HepG2 (cell line): ENCODE measurements around the gene GSC2. TPM values are rescaled to one million over a fixed set of nuclear protein-coding genes. Genes with fewer than 3 reads are reported as not detected.

Experiments used
- ATAC-seq: fragments of 200-7000 bp; cut with Tn5 transposase; 3 replicates; pipeline ENCODE4 v1.9.1; 2020; ENCODE audit warnings: mild to moderate bottlenecking, moderate library complexity
- Bru-seq: library from RNA; stranded (reverse); fragments of 400-500 nt; gene quantifications from one replicate; lab custom pipeline; 2021; lab: Mats Ljungman, UMichigan
- BruChase-seq, 2 experiments: library from RNA; stranded (reverse); fragments of 400-500 nt; gene quantifications; one replicate each; lab custom pipeline; 2021; lab: Mats Ljungman, UMichigan
- BruUV-seq: library from RNA; stranded (reverse); fragments of 400-500 nt; replicated peaks from 2 replicates; lab custom pipeline; 2021; lab: Mats Ljungman, UMichigan
- CTCF ChIA-PET: fragments of 300-600 bp; formaldehyde crosslinking; extraction: SDS; loops from one replicate; lab custom pipeline; 2021; ENCODE audit warnings: low total read pairs, inconsistent platforms, low intra/inter-chr PET ratio; lab: Yijun Ruan, JAX
- POLR2A ChIA-PET: fragments of 350-600 bp; sonication (Branson Sonifier 250); formaldehyde crosslinking; loops from one replicate; lab custom pipeline; 2020; ENCODE audit warnings: antibody characterized with exemption, inconsistent platforms; lab: Yijun Ruan, JAX
- DNase-seq: peaks from one replicate; pipeline ENCODE4 v3.0.0-alpha.2; 2015; ENCODE audit warnings: low spot score
- FAIRE-seq: peaks from 3 replicates; lab custom pipeline; 2011; peaks lifted over from hg19 to GRCh38; lab: Jason Lieb, UNC
- H2AFZ ChIP-seq: one replicate; pipeline ENCODE4 v1.6.1; 2011; ENCODE audit warnings: low read length, inconsistent platforms
- H3K27ac ChIP-seq: fragments of 300-600 bp; 3 replicates; pipeline ENCODE4 v1.8.0; 2011; ENCODE audit warnings: mixed run types, mild to moderate bottlenecking, mixed read lengths, low read length, inconsistent platforms; ENCODE audit not compliant: insufficient read depth; ENCODE audit errors: extremely low read length
- H3K27me3 ChIP-seq, 2 experiments: fragments of 200-600 bp in 1 of 2; 2 replicates in 1 of 2; 3 replicates in 1 of 2; pipeline versions ENCODE4 v1.6.0 to v1.8.0; 2011; ENCODE audit warnings: low read length in 2 of 2, mild to moderate bottlenecking in 2 of 2, moderate library complexity in 2 of 2, inconsistent platforms in 1 of 2; ENCODE audit not compliant: insufficient read depth in 2 of 2, control insufficient read depth in 1 of 2
- H3K36me3 ChIP-seq, 2 experiments: fragments of 200-600 bp in 1 of 2; replicated peaks in 1 of 2; 2 replicates in 1 of 2; 3 replicates in 1 of 2; pipeline versions ENCODE4 v1.5.1 to v1.8.0; 2011; ENCODE audit warnings: low read length in 2 of 2, inconsistent platforms in 1 of 2; ENCODE audit not compliant: insufficient read depth in 2 of 2, control insufficient read depth in 1 of 2
- H3K4me1 ChIP-seq: 2 replicates; pipeline ENCODE4 v1.5.1; 2012; ENCODE audit warnings: low read length, inconsistent platforms; ENCODE audit not compliant: insufficient read depth
- H3K4me2 ChIP-seq: 2 replicates; pipeline ENCODE4 v1.6.0; 2011; ENCODE audit warnings: low read depth, low read length, inconsistent platforms
- H3K4me3 ChIP-seq, 3 experiments: fragments of 200-600 bp in 1 of 3; sonication (generic), shearing (Covaris generic) in 1 of 3; replicated peaks in 1 of 3; 2 replicates each; pipeline ENCODE4 v1.5.1; 2011 to 2016; ENCODE audit warnings: low read length in 3 of 3, inconsistent platforms in 2 of 3, low read depth in 2 of 3, mild to moderate bottlenecking in 2 of 3, control low read depth in 1 of 3, mixed read lengths in 1 of 3; ENCODE audit not compliant: insufficient read depth in 1 of 3
- H3K79me2 ChIP-seq: one replicate; pipeline ENCODE4 v1.6.1; 2011; ENCODE audit warnings: low read length, inconsistent platforms; ENCODE audit not compliant: insufficient read depth
- H3K9ac ChIP-seq: 2 replicates; pipeline ENCODE4 v1.6.0; 2011; ENCODE audit warnings: mild to moderate bottlenecking, low read depth, low read length, inconsistent platforms; ENCODE audit not compliant: insufficient read depth
- H3K9me3 ChIP-seq: 2 replicates; pipeline ENCODE4 v1.5.1; 2012; ENCODE audit warnings: mild to moderate bottlenecking, low read length
- H4K20me1 ChIP-seq: 2 replicates; pipeline ENCODE4 v1.6.0; 2011; ENCODE audit warnings: inconsistent platforms, mild to moderate bottlenecking, low read length, moderate library complexity; ENCODE audit not compliant: insufficient read depth
- DNMT3B ChIP-seq: conservative IDR thresholded peaks from 2 replicates; pipeline ENCODE4 v1.6.1; 2016; ENCODE audit warnings: missing biosample characterization, control low read depth
- MEF2D ChIP-seq: sonication (generic); formaldehyde crosslinking; IDR thresholded peaks from 2 replicates; pipeline ENCODE4 v1.5.1; 2020; ENCODE audit warnings: mild to moderate bottlenecking, missing genetic modification reagents
- NFKBIZ ChIP-seq: IDR thresholded peaks from 2 replicates; pipeline ENCODE4 v1.6.1; 2018; ENCODE audit warnings: missing genetic modification reagents, missing compliant biosample characterization
- THRA ChIP-seq: sonication (generic); formaldehyde crosslinking; IDR thresholded peaks from 2 replicates; pipeline ENCODE4 v1.4.0; 2020; ENCODE audit warnings: missing genetic modification reagents, borderline replicate concordance
- U2AF1 ChIP-seq: fragments of 200-400 bp; formaldehyde crosslinking; optimal IDR thresholded peaks from 2 replicates; pipeline ENCODE3; 2017; ENCODE audit warnings: mild to moderate bottlenecking, low read depth, low read length
- ZBTB26 ChIP-seq: IDR thresholded peaks from 2 replicates; pipeline ENCODE4 v1.6.1; 2016; ENCODE audit warnings: missing compliant biosample characterization, missing genetic modification reagents, borderline replicate concordance
- ZNF343 ChIP-seq: sonication (generic); formaldehyde crosslinking; IDR thresholded peaks from 2 replicates; pipeline ENCODE4 v1.4.0; 2020; ENCODE audit warnings: mild to moderate bottlenecking, missing genetic modification reagents
- ZNF674 ChIP-seq: sonication (generic); formaldehyde crosslinking; IDR thresholded peaks from 2 replicates; pipeline ENCODE4 v1.5.0; 2020; ENCODE audit warnings: low read depth, mild to moderate bottlenecking, missing genetic modification reagents
- ZNF766 ChIP-seq: sonication (generic); formaldehyde crosslinking; IDR thresholded peaks from 2 replicates; pipeline ENCODE4 v1.5.0; 2020; ENCODE audit warnings: missing genetic modification reagents, borderline replicate concordance
- ZNF777 ChIP-seq: sonication (generic); formaldehyde crosslinking; IDR thresholded peaks from 2 replicates; pipeline ENCODE4 v1.4.0; 2020; ENCODE audit warnings: missing genetic modification reagents
- WGBS: methylation state at CpG from one replicate; pipeline ENCODE4 v1.1.6; 2017; ENCODE audit warnings: low lambda C conversion rate; 5-methylcytosine and 5-hydroxymethylcytosine counted together
- in situ Hi-C: cut with HindIII; loops from 2 replicates; pipeline ENCODE4 v1.10.0; 2017; ENCODE audit warnings: low pct_unique_long_range_greater_than_20kb; ENCODE audit not compliant: extremely low pct_ligation_motif_present
- intact Hi-C: fragments of 100-400 bp; cut with micrococcal nuclease; formaldehyde crosslinking; loops from one replicate; pipeline ENCODE4 v1.10.0; 2022; ENCODE audit not compliant: unreplicated experiment
- long read RNA-seq, 2 experiments: library from RNA in 1 of 2; library from polyadenylated mRNA in 1 of 2; stranded (forward) in 1 of 2; unstranded in 1 of 2; transcript quantifications; one replicate each; pipeline ENCODE4 v2.0.0, GENCODE V29; 2019 to 2022
- polyA minus RNA-seq, 3 experiments: library from RNA; depleted of rRNA, polyadenylated mRNA; stranded (reverse); fragments of >200 nt; gene quantifications; 2 replicates each; pipeline ENCODE4 v1.2.3, GENCODE V29; 2011; ENCODE audit warnings: low replicate concordance in 1 of 3
- polyA plus RNA-seq, 8 experiments: library from polyadenylated mRNA; depleted of rRNA in 3 of 8; stranded (reverse) in 7 of 8; unstranded in 1 of 8; fragments of >200 nt; fragmentation: Illumina TruSeq in 4 of 8; extraction: Trizol in 4 of 8; gene quantifications; 2 replicates each; pipeline versions ENCODE4 v1.2.1 to v1.2.3, GENCODE V29; 2011 to 2016; ENCODE audit warnings: low read depth in 4 of 8, missing spikeins in 1 of 8, mixed read lengths in 1 of 8; ENCODE audit not compliant: insufficient read depth in 1 of 8
- total RNA-seq, 5 experiments: library from RNA; depleted of rRNA; stranded (reverse); fragments of >200 nt; fragmentation: Illumina TruSeq; extraction: Trizol; gene quantifications; 2 replicates each; pipeline ENCODE4 v1.2.3, GENCODE V29; 2016; ENCODE audit warnings: low read depth in 1 of 5

The GSC2 gene
- total RNA-seq (2016; rRNA removed; fragmentation: Illumina TruSeq; extraction: Trizol) (not detected in 2 replicates), polyA plus RNA-seq (2011; rRNA removed) (not detected in 2 replicates), polyA minus RNA-seq (2011; rRNA and poly(A)+ RNA removed; ENCODE audit: low replicate concordance) (not detected in 2 replicates), Bru-seq, nascent RNA (not detected), BruChase-seq, experiment 1, labeled RNA remaining after a 6-hour chase (not detected), BruChase-seq, experiment 2, labeled RNA remaining after a 2-hour chase (not detected)
- total RNA-seq (2016; cell fraction: cytosol; rRNA removed; fragmentation: Illumina TruSeq; extraction: Trizol; ENCODE audit: low read depth) = not detected in 2 replicates
- not detected in 2 replicates for total RNA-seq (2016; cell fraction: insoluble cytoplasmic fraction; rRNA removed; fragmentation: Illumina TruSeq; extraction: Trizol)
- total RNA-seq (2016; cell fraction: membrane; rRNA removed; fragmentation: Illumina TruSeq; extraction: Trizol) = not detected in 2 replicates
- total RNA-seq (2016; cell fraction: nucleus; rRNA removed; fragmentation: Illumina TruSeq; extraction: Trizol) = not detected in 2 replicates
- not detected in 2 replicates for polyA plus RNA-seq (2011; cell fraction: cytosol; rRNA removed)
- not detected in 2 replicates for polyA plus RNA-seq (2011; cell fraction: nucleus; rRNA removed)
- not detected in 2 replicates for polyA plus RNA-seq (2012)
- not detected in 2 replicates for polyA plus RNA-seq (2016; cell fraction: cytosol; fragmentation: Illumina TruSeq; extraction: Trizol; ENCODE audit: low read depth)
- not detected in 2 replicates for polyA plus RNA-seq (2016; cell fraction: insoluble cytoplasmic fraction; fragmentation: Illumina TruSeq; extraction: Trizol; ENCODE audit: low read depth)
- not detected in 2 replicates for polyA plus RNA-seq (2016; cell fraction: membrane; fragmentation: Illumina TruSeq; extraction: Trizol; ENCODE audit: low read depth)
- not detected in 2 replicates for polyA plus RNA-seq (2016; cell fraction: nucleus; fragmentation: Illumina TruSeq; extraction: Trizol; ENCODE audit: insufficient read depth, low read depth)
- not detected in 2 replicates for polyA minus RNA-seq (2011; cell fraction: cytosol; rRNA and poly(A)+ RNA removed)
- polyA minus RNA-seq (2011; cell fraction: nucleus; rRNA and poly(A)+ RNA removed) = not detected in 2 replicates
- long read RNA-seq, experiment 1 = 0 reads
- long read RNA-seq, experiment 2 = 0 reads

- H2AFZ ChIP-seq = no peak within 1 kb of the TSS
- H3K36me3 ChIP-seq = no peaks in the 10 kb centered on the region
- peak within 1 kb of the TSS; percentile 32; the same call in 1 of the 2 replicates for H3K4me2 ChIP-seq
- no peak within 1 kb of the TSS for H3K27ac ChIP-seq
- peak within 1 kb of the TSS in 1 of 3 experiments; percentile 28; a peak in 1 of 6 replicates for H3K4me3 ChIP-seq
- intact Hi-C loops = no loop called here
- ChIA-PET POLR2A (no interaction called here), CTCF (no interaction called here)
- FAIRE-seq = no peak
- peaks cover 10% of the 10 kb centered on the region; the same call in 1 of the 2 replicates for H3K4me1 ChIP-seq
- H3K79me2 ChIP-seq = no peaks in the 10 kb centered on the region
- no peak for DNase-seq
- H3K27me3 ChIP-seq = peaks cover 7 to 61% of the 10 kb centered on the region in 2 experiments; a peak in 4 of 5 replicates
- no TSS peak for BruUV-seq
- no CpG with 5 or more reads among the region's 59 CpGs for WGBS
- H3K9me3 ChIP-seq = no peaks in the 10 kb centered on the region
- ATAC-seq = no peak
- H4K20me1 ChIP-seq = no peaks in the 10 kb centered on the region
- TF ChIP-seq MEF2D (CRISPR knock-in tag) (no peak), DNMT3B (CRISPR knock-in tag) (no peak), U2AF1 (no peak), ZNF766 (CRISPR knock-in tag) (no peak), ZNF777 (CRISPR knock-in tag) (no peak), ZNF343 (CRISPR knock-in tag) (no peak), ZBTB26 (CRISPR knock-in tag) (no peak), NFKBIZ (CRISPR knock-in tag) (no peak), THRA (CRISPR knock-in tag) (no peak), ZNF674 (CRISPR knock-in tag) (no peak)
- H3K9ac ChIP-seq = no peak within 1 kb of the TSS
- in situ Hi-C loops = no loop called here
These were observed at the start of gene GSC2 for GRCh38 chr22:19149991-19150390. GSC2 (minus strand) TSS chr22:19150292; CDS start chr22:19150283, 9 bp downstream.
